Muscle layer of duodenum (tissue), 2 donors: ENCODE results near the gene ACACA.
"Not testable (repeated sequence)": the region's sequence is repeated elsewhere in the genome, so short reads cannot be mapped to it uniquely, and the experiment has no call there.

Experiments
- H3K27ac ChIP-seq: one replicate; pipeline ENCODE4 v1.7.0; 2013; ENCODE audit warnings: mild to moderate bottlenecking, low read length
- H3K27me3 ChIP-seq: one replicate; pipeline ENCODE4 v1.7.0; 2013; ENCODE audit warnings: low read depth, mild to moderate bottlenecking, control low read depth, low read length
- H3K36me3 ChIP-seq, 2 donors: one replicate each; pipeline ENCODE4 v1.7.0; 2013; ENCODE audit warnings: low read length in 2 of 2, control low read depth in 1 of 2, mild to moderate bottlenecking in 1 of 2; ENCODE audit not compliant: insufficient read depth in 2 of 2, control insufficient read depth in 1 of 2
- H3K4me1 ChIP-seq, 2 donors: one replicate each; pipeline ENCODE4 v1.7.0; 2013; ENCODE audit warnings: low read length in 2 of 2, mild to moderate bottlenecking in 2 of 2, control low read depth in 1 of 2, moderate library complexity in 1 of 2; ENCODE audit not compliant: insufficient read depth in 2 of 2, control insufficient read depth in 1 of 2
- H3K4me3 ChIP-seq, 2 donors: one replicate each; pipeline ENCODE4 v1.7.0; 2013; ENCODE audit warnings: low read length in 2 of 2, low read depth in 1 of 2, mild to moderate bottlenecking in 1 of 2
- H3K9me3 ChIP-seq, 2 donors: one replicate each; pipeline ENCODE4 v1.7.0; 2013; ENCODE audit warnings: low read length in 2 of 2, control low read depth in 1 of 2, mild to moderate bottlenecking in 1 of 2; ENCODE audit not compliant: control insufficient read depth in 1 of 2
- donor health status: healthy.

ACACA gene

GRCh38 chr17:37406635-37407461, at the start of gene ACACA, which contains the start of gene TADA2A:
Gene ACACA (minus strand): TSS chr17:37406836. CDS start chr17:37406299, 537 bp downstream.
Gene TADA2A (plus strand): TSS chr17:37406886. CDS start chr17:37411366, 4,480 bp downstream.
- Histone ChIP-seq H3K27ac (peak within 1 kb of the TSS; percentile 98), H3K27me3 (no peaks in the 10 kb centered on the region), H3K4me3 (peak within 1 kb of the TSS; percentile 76 to 94), H3K36me3 (peaks cover 2 to 7% of the 10 kb centered on the region in 2 donors), H3K4me1 (peaks cover 0 to 12% of the 10 kb centered on the region in 2 donors), H3K9me3 (no peaks in the 10 kb centered on the region)

GRCh38 chr17:37450112-37450511, 43.5 kb upstream of the ACACA start:
- no peaks in the 10 kb centered on the region for H3K4me1 ChIP-seq
- no peaks in the 10 kb centered on the region for H3K27me3 ChIP-seq
- H3K9me3 ChIP-seq, result no peaks in the 10 kb centered on the region
- H3K27ac ChIP-seq, result no peak overlapping the region
- no peak overlapping the region for H3K4me3 ChIP-seq
- H3K36me3 ChIP-seq, result peaks cover 19 to 23% of the 10 kb centered on the region in 2 donors

- no peak overlapping the region for H3K27ac ChIP-seq
- H3K4me1 ChIP-seq, result no peaks in the 10 kb centered on the region
- H3K27me3 ChIP-seq, result no peaks in the 10 kb centered on the region
- H3K36me3 ChIP-seq, result peaks cover 37 to 39% of the 10 kb centered on the region in 2 donors
- H3K9me3 ChIP-seq, result no peaks in the 10 kb centered on the region
- no peak overlapping the region for H3K4me3 ChIP-seq
Observed at GRCh38 chr17:37447641-37448040, 41.0 kb upstream of the ACACA start.

- Histone ChIP-seq H3K27ac (no peak overlapping the region), H3K36me3 (peaks cover 42 to 51% of the 10 kb centered on the region in 2 donors), H3K4me3 (no peak overlapping the region), H3K9me3 (no peaks in the 10 kb centered on the region), H3K4me1 (no peaks in the 10 kb centered on the region), H3K27me3 (no peaks in the 10 kb centered on the region)
Observed at GRCh38 chr17:37446027-37446426, 39.4 kb upstream of the ACACA start.

- H3K27me3 ChIP-seq, H3K4me1 ChIP-seq, H3K27ac ChIP-seq, H3K9me3 ChIP-seq, H3K4me3 ChIP-seq: not testable (repeated sequence)
- H3K36me3 ChIP-seq, result peaks cover 41 to 48% of the 10 kb centered on the region in 2 donors
Observed at GRCh38 chr17:37441369-37442014, 34.9 kb upstream of the ACACA start.

- no peak overlapping the region for H3K4me3 ChIP-seq
- H3K36me3 ChIP-seq, result peaks cover 41 to 44% of the 10 kb centered on the region in 2 donors
- H3K27ac ChIP-seq, result no peak overlapping the region
- H3K4me1 ChIP-seq, result no peaks in the 10 kb centered on the region
- H3K27me3 ChIP-seq, result no peaks in the 10 kb centered on the region
- no peaks in the 10 kb centered on the region for H3K9me3 ChIP-seq
Observed at GRCh38 chr17:37440424-37440823, 33.8 kb upstream of the ACACA start.

- Histone ChIP-seq H3K9me3 (no peaks in the 10 kb centered on the region), H3K4me3 (no peak overlapping the region), H3K27ac (no peak overlapping the region), H3K36me3 (peaks cover 28 to 33% of the 10 kb centered on the region in 2 donors), H3K4me1 (no peaks in the 10 kb centered on the region), H3K27me3 (no peaks in the 10 kb centered on the region)
Observed at GRCh38 chr17:37438141-37438540, 31.5 kb upstream of the ACACA start.

GRCh38 chr17:37432671-37433070, 26.0 kb upstream of the ACACA start:
- Histone ChIP-seq H3K9me3 (no peaks in the 10 kb centered on the region), H3K36me3 (peaks cover 2 to 22% of the 10 kb centered on the region in 2 donors), H3K4me1 (no peaks in the 10 kb centered on the region), H3K4me3 (no peak overlapping the region), H3K27me3 (no peaks in the 10 kb centered on the region), H3K27ac (no peak overlapping the region)

- H3K36me3 ChIP-seq, result peaks cover 12 to 40% of the 10 kb centered on the region in 2 donors
- no peak overlapping the region for H3K27ac ChIP-seq
Observed at GRCh38 chr17:37430051-37430627, 23.5 kb upstream of the ACACA start.

GRCh38 chr17:37429453-37429852, 22.8 kb upstream of the ACACA start:
- H3K4me1 ChIP-seq, result no peaks in the 10 kb centered on the region
- no peak overlapping the region for H3K27ac ChIP-seq
- H3K27me3 ChIP-seq, result no peaks in the 10 kb centered on the region
- H3K9me3 ChIP-seq, result no peaks in the 10 kb centered on the region
- peaks cover 15 to 42% of the 10 kb centered on the region in 2 donors for H3K36me3 ChIP-seq
- H3K4me3 ChIP-seq, result no peak overlapping the region

More at GRCh38 chr17:37430051-37430627, 23.5 kb upstream of the ACACA start:
- Histone ChIP-seq H3K27me3 (no peaks in the 10 kb centered on the region), H3K9me3 (no peaks in the 10 kb centered on the region), H3K4me1 (no peaks in the 10 kb centered on the region), H3K4me3 (no peak overlapping the region)

- Histone ChIP-seq H3K27ac (no peak overlapping the region), H3K27me3 (no peaks in the 10 kb centered on the region), H3K4me3 (no peak overlapping the region), H3K36me3 (peaks cover 15 to 40% of the 10 kb centered on the region in 2 donors), H3K4me1 (no peaks in the 10 kb centered on the region), H3K9me3 (no peaks in the 10 kb centered on the region)
Observed at GRCh38 chr17:37429039-37429438, 22.4 kb upstream of the ACACA start.
